Neural progenitor cell (in vitro differentiated cells): Measurements from ENCODE around the gene BBS1.

Experiments
- EZH2 ChIP-seq: fragments of 200-600 bp; sonication (generic); IDR thresholded peaks from 2 replicates; pipeline ENCODE4 v1.6.1; 2017; ENCODE audit warnings: antibody characterized with exemption, mild to moderate bottlenecking, moderate library complexity
- EZH2phosphoT487 ChIP-seq: fragments of 200-600 bp; sonication (generic); IDR thresholded peaks from 2 replicates; pipeline ENCODE4 v1.6.1; 2017; ENCODE audit warnings: antibody characterized with exemption
- TF ChIP-seq, protein P1 (sequence below): fragments of 200-600 bp; sonication (generic); IDR thresholded peaks from 2 replicates; pipeline ENCODE4 v1.5.1; 2017; ENCODE audit warnings: antibody characterized with exemption, mild to moderate bottlenecking

DNA sequence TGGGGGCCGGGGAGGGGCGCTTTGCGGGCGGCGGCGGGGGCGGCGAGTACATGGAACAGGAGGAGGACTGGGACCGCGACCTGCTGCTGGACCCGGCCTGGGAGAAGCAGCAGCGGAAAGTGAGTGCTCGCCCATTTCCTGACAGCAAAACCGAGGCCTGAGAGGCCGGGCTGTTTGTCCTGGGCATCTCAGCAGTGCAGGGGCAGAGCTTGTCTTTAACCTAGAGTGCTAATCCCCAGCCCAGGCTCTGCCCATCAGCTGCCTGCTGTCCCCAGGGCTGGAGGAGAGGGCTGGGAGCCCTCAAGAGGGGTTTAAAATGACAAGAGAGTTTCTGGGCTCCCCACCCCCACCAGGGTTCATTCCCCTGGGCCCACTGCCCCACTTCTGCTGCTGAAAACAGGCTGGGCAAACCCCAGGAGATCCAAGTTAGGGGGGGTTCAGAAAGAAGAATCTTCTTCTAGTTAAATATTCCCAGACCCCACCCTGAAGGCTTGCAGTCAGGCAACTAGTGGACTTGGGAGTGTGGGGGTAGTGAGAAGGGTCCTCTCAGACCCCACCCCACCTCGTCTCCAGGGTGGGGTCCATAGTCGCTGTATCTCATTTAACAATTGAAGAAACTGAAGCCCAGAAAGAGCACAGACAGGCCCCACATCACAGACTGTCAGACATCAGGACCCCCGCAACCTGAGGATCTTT lies 36.7 kb downstream of the BBS1 start:
- TF ChIP-seq, protein P1, sequence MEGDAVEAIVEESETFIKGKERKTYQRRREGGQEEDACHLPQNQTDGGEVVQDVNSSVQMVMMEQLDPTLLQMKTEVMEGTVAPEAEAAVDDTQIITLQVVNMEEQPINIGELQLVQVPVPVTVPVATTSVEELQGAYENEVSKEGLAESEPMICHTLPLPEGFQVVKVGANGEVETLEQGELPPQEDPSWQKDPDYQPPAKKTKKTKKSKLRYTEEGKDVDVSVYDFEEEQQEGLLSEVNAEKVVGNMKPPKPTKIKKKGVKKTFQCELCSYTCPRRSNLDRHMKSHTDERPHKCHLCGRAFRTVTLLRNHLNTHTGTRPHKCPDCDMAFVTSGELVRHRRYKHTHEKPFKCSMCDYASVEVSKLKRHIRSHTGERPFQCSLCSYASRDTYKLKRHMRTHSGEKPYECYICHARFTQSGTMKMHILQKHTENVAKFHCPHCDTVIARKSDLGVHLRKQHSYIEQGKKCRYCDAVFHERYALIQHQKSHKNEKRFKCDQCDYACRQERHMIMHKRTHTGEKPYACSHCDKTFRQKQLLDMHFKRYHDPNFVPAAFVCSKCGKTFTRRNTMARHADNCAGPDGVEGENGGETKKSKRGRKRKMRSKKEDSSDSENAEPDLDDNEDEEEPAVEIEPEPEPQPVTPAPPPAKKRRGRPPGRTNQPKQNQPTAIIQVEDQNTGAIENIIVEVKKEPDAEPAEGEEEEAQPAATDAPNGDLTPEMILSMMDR, result no peak
- TF ChIP-seq EZH2 (no peak), EZH2phosphoT487 (no peak)
